NCI-H2196 (cell line): ENCODE measurements around the gene SNX1.
A peak's percentile ranks its signal among the peaks of the same experiment; 100 is the strongest.
"Not testable (repeated sequence)": the region's sequence is repeated elsewhere in the genome, so short reads cannot be mapped to it uniquely, and the experiment has no call there.

ENCODE experiments used
- DNase-seq: peaks from one replicate; lab custom pipeline; 2025; ENCODE audit not compliant: unreplicated experiment; lab: John Stamatoyannopoulos, UW

Gene SNX1

DNA sequence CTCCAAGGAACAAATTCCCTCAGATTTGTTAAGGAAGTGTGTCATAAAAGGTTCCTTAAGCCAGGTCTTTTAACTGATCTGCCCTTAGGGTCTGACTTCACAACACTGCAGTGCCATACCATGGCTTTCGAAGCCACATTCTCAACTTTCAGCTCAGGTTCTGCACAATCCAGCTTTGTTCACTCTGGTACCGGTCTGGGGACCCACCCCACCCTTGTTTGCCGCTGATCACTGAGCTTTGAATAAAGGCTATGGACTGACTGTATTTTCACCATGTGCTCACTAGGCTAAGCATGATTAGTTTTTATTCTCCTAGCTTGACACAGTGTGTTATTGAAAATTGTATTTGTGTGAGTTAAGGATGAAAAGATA, 15.9 kb downstream of the SNX1 start:
- DNase-seq = no peak

DNA sequence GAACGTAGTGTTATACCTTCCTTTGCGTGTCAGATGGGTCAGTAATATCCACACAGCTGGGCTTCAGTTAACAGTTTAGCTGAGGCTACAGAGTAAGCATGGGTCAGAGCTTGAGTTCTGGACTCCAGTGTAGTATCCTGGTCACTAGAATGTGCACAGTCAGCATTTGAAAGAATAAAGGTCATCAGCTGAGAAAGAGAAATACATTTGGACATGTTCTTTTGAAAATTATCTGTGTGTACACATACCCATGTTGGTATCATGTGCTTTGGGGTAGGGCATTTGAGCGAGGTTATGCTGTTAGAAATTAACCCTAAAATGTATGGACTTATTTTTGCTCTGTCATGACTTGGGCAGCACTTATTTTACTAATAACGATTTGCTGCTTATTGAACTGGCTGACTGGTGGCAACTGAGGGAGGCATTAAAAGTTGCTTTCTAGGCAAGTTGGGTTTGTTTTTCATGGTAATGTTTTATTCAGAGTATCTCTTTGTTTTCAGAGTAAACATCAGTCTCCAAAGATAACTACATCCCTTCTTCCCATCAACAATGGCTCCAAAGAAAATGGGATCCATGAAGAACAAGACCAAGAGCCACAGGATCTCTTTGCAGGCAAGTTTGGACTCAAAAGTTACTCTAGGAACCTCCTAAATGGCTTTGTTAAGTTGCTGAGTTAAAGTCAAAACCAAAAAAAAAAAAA, 16.4 kb downstream of the SNX1 start:
- no peak for DNase-seq

DNA sequence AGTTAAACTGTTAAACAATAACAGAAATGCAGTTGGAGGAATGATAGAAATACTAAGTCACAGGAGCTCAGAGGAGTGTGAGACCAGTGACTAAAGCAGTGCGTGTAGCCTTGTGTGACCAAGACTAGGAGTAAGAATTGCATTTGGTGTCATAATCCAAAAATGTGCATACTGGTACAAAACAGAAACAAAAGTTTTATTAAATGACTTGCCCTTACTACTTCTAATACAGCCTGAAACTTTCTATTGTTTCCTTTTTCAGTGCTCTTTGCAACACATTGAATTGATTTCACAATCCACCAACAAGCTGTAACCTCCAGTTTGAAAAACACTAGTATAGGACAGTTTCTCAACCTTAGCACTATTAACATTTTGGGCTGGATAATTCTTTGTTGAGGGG, 17.1 kb downstream of the SNX1 start:
- no peak for DNase-seq

DNA sequence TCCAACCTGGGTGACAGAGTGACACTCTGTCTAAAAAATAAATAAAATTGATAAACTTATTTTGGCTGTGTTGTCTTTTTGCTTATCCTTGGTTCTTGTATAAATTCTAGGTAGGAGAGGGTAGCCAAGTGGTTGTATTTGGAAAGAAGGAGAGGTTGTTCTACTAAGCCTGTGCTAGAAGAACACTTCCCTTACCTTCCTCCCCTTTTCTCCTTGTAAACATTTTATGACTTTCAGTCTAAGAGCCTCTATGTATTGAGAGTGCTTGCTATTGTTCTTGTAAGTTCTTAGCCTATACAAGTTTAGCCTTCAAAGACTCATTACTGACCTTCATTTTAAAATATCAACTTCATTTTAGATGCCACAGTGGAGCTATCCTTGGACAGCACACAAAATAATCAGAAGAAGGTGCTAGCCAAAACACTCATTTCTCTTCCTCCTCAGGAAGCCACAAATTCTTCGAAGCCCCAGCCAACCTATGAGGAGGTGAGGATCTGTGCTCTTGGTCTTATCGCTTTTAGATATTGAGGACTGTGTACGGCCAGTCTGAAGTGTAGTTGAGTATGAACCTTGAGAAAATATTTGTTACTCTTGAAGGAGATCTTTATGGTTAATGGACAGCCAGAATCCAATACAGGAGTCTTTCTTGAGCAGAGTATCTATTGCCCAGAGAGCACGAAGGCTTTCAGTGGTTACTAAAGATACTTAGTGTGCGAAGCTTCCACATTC, 22.1 kb downstream of the SNX1 start:
- DNase-seq = no peak

DNA sequence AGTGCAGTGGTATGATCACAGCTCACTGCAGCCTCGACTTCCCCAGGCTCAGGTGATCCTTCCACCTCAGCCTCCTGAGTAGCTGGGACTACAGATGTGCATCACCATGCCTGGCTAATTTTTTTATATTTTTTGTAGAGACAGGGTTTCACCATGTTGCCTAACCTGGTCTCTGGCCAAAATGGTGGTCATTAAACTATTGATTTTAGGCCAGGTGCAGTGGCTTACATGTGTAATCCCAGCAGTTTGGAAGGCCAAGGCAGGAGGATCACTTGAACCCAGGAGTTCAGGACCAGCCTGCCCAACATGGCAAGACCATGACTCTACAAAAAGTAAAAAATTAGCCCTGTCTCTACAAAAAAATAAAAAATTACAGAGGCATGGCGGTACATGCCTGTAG, 24.5 kb downstream of the SNX1 start:
- DNase-seq = not testable (repeated sequence)

DNA sequence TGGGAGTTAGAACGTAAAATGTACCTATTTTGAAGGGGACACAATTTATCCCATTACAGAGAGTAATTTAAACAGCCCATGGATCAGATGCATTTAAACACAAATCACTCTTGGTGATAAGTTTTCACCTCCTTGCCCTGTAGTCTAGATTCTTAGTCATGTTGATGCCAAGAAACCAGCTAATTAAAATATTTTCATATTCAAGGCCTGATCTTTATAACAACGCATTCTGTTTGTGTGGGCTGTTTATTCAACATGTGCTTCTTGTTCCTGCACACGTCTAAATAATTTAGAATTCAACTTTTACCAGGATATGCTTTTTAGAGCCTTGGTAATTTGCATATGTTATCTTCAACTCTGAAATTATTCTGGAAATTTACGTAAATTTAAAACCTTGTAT, 25.8 kb downstream of the SNX1 start:
- no peak for DNase-seq

DNA sequence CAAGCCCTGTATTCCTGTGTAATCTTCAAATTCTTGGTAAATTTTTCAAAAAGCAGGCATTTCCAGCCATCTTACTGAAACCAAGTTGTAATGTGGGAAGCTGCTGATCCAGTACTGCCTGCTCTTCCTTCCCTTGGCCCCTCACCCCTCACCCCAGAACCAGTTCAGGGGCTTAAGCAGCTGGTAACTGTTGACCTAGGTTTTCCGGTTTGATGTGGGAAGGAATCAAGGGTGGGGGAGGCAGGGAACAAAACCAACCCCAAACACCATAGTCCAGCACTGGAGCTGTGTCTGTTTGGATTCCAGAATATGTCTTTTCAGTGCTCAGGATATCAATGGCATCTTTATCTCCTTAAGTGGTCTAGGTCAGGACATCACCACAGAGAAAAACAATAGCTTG, 26.7 kb downstream of the SNX1 start:
- no peak for DNase-seq

DNA sequence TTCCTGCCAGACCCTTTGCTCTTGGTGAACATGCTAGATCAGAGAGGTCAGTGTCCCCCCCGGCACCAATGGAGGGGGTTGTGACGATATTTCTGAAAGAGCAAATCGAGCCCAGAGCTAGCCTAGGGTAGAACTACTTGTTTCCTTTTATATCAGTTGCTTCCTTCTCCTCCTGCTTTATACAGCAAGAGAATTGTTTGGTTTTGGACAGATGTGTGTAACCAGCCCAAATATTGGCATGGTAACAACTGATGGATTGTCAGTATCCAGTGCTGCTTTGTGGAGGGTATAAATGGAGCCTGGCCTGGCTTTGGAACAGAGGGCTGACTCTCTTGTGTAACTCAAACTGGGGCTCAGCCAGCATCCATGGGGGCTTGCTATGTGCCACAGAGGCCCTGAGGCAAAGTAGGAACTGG, 27.2 kb downstream of the SNX1 start:
- DNase-seq = no peak

DNA sequence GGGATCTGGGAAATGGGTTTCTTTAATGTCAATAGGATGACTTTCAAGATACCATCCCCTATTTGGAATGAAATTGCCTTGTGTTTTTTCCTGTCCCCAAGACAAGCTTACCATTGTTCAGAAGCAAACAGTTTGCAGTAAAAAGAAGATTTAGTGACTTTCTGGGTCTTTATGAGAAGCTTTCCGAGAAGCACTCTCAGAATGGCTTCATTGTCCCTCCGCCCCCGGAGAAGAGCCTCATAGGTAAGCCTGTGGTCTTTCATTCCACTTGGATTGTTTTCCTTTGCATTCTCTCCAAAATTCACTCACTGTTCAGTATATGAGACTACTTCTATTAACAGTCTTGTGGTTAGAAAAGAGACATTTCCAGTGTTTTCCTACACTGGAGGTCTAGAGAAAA, 30.2 kb downstream of the SNX1 start:
- no peak for DNase-seq

DNA sequence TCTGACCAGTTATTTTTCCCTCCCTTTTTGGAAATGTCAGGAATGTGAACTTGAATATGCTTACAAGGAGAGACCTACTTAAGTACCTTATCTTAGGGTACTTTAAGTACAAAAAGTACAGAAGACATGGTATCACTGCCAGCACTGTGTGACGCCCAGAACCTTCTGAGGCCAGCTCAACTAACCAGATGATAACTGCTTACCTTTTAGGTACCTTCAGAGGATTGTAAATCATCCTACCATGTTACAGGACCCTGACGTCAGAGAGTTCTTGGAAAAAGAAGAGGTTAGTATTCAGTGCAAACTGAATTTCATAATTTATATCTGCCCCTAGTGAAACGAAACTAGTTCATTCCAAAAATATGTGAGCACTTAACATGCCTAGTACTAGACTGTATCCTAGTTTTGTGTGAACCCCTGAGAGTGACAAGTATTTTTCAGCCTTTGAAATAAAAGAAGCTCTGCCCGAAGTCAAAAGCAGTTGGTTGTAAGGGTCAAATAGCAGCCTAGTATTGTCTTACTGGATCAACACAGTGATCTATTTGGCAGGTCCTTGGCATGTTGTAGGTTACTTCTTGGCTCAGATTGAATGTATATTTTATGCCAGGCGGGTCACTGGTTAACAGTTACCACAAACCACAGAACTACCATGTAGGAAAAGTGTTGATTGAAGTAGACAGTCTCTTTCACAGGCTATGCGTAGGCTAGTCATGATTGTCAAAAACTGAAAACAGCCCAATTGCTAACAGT, 31.9 kb downstream of the SNX1 start:
- no peak for DNase-seq

DNA sequence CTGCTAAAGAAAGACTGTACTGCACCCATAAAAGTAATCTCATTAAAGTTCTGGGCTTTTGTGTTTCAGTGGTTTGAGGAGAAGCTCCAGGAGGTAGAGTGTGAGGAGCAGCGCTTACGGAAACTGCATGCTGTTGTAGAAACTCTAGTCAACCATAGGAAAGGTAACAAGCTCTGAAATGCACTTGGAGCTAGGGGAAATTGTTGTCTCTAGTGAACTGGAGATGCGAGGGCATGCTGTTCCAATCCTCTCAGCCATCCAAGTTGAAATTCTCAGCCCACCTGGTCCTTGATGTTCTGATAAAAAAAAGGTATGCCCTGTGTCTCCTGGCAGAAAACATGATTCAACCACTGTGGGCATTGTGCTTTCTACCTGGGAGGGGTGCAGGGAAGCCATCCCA, 34.4 kb downstream of the SNX1 start:
- no peak for DNase-seq

DNA sequence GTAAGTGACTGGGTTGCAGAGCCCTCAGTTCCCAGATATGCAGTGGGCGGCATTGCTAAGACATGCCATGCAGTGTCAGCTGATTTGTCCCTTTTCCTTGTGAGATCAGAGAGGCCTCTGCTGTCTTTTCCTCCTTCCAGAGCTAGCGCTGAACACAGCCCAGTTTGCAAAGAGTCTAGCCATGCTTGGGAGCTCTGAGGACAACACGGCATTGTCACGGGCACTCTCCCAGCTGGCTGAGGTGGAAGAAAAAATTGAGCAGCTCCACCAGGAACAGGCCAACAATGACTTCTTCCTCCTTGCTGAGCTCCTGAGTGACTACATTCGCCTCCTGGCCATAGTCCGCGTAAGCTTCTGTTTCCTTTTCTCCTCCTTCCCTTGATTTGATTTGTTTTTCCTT, 35.8 kb downstream of the SNX1 start:
- DNase-seq = no peak

DNA sequence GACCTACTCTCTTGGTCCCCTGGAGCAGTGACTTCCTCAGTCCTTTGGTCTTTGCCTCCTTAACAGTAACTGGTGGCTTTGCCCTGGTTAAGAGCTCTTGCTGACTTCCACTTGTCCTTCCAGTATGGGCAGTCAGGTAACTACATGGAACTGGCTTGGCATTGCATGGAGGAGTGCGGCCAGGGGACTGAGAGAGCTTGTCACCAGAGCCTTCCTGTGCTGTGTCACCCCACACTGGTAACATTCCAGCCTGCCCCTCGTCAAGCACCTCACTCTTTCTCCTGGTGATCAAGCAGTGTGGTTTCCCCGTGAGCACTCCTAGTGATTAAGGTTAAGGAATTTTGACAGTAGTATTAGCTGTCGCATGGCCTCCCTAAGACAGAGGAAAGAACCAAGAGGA, 36.4 kb downstream of the SNX1 start:
- DNase-seq = no peak

DNA sequence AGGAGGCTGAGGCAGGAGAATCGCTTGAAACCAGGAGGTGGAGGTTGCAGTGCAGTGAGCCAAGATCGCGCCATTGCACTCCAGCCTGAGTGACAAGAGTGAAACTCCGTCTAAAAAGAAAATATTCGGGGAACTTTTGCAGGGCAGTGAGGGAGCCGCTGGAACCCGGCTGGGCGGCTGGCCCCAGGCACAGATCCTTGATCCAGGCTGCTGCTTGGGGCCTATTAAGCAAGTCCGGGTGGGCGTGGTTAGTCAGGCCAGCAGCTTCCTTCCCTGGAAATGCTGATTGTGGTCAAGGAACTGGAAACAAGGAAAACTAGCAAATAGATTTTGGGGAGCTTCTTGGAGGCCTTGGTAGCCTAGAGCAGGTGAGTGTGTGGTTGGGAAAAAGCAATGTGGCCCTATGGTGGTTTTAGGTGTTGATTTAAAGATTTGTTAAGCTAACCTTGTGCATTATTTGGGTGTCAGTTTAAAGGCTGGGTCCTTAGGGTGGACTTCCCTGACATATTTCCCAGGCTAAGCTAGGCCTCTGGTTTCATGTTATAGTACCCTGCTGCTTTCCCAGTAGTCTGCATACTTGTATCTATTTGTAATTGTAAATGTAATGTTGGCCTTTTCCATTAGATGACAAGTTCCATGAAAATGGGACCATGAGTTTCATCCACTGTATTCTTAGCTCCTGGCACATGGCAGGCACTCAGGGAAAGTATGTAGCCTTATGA, 38.0 kb downstream of the SNX1 start:
- DNase-seq = no peak

DNA sequence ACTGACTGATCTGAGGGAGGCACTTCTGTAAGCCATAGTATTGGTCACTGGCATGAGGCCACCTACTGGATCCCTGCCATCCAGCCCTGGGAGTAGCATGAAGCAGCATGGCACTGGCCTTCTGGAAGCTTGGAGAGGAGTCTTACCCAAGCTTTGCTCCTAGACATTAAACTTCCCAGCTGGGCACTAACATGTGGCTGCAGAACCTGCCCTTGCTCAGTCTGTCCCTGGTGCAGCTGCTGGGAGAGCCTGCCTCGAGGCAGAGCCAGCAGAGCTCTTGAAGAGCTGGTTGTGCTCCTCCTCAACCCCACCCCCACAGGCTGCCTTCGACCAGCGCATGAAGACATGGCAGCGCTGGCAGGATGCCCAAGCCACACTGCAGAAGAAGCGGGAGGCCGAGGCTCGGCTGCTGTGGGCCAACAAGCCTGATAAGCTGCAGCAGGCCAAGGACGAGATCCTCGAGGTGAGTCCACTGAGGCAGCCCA, 38.6 kb downstream of the SNX1 start:
- DNase-seq = peak; percentile 78

DNA sequence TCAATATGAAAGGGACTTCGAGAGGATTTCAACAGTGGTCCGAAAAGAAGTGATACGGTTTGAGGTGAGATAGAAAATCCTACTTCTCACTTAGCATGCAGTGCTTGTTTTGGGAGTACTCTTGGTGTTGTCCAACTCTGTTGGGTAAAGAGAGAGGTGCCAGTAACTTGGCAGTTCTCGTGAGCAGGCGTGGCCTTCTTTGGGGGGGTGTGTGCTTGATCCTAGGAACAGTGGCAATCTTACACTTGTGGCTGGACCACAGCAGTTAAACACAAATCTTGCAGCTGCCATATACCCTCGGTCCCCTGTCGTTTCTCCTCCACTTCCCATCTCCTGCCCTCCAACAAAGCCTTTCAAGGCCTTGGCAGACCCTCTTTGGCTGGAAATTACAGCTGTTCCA, 40.6 kb downstream of the SNX1 start:
- DNase-seq = no peak

DNA sequence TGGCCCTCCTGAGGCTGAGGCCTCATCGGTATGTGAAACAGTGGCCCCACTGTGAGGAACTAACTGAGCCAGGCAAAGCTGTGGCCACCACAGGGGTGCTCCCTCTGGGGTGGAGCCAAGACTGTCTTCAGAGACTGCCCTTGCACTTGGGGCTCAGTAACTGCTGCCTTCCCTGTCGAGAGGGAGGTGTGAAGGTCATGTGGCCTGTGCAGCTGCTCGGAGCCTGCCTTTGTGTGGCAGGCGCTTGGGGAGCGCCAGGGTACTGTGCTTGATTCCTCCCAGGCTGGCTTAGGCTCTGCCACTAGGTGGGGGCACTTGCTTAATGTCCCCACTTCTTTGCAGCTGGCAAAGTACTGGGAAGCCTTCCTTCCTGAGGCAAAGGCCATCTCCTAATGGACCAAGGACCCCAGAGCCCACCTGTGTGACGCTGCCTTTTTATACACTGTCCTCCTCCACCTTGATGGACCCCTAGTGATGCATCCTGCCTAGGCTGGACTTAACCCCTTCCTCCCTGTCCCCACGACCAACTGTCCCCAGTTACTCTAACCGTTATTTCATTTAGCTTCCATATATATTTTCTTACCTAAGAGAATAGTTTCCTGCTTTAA, 41.5 kb downstream of the SNX1 start:
- no peak for DNase-seq

DNA sequence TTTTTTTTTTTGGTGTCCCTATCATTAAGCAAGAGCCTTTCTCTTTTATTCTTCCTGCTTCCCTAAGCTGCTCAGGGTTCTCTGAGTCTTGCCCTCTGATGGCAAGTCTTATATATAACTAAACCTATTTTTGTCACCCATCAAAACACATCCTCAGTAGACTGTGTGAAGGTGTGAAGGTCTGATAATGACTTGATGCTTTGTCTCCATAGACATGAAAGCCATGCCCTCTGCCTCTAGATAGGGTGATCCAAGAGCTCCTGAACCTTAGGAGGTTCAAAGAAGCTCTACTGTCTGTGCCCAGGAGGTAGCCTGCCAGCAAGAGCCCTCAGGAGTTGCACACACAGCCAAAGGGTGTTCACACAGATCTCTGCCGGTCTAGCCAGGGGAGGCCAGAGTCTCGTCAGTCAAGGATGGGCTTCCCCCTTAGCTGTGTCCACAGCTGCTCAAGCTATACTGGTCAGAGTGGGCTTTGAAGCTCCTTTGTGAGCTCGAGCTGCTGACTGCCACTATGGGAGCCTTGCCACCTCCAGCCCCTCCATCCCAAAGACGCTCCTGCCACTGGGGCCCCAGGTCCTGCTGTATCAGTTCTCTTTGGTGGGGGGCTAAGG, 42.7 kb downstream of the SNX1 start:
- DNase-seq = no peak

DNA sequence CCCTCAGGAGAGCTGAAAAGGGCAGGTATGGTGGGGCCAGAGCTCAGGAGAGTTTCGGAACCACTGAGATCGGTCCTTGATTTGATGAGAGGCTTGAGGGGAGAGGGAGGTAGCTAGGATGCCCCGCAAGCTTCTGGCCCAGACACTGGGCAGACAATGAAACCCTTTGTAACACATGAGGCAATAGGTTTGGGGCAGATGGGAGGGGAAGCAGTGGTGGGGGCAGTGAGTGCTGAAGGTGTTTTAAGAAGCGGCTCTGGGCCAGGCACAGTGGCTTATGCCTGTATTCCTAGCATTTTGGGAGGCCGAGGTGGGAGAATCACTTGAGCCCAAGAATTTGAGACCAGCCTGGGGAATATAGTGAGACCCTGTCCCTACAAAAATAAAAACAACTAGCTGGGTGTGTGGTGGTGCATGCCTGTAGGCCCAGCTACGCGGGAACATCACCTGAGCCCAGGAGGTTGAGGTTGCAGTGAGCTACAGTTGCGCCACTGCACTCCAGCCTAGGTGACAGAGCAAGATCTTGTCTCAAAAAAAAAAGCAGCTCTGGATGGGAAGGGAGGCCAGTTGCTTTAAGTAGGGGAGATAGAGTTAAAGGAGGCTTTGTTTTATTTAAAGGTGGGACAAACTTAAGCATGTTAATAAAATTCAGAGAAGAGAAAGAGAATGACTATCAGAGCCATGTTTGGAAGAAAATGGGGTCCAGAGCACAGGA, 46.2 kb downstream of the SNX1 start:
- no peak for DNase-seq

DNA sequence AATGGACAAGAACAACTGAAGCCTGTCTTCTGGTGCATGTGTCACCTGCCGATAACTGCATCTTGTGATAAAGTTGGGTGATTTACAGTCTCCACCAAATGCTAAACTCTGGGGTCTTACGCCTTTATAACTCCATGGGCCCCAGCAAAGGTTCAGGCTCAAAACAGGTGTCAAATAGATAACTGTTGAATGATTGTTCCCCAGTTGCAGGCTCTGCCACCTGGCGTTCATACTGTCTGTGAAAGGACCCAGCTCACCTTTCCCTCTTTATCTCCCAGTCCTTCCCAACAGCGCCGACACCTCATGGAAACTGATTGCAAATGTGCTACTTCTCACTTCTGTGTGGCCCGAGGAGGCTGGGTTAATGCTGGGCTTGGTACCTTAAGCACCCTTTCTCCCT, 47.5 kb downstream of the SNX1 start:
- no peak for DNase-seq
